ENCODE measurements around the gene CREB3L2.
"Not testable (repeated sequence)": the region's sequence is repeated elsewhere in the genome, so short reads cannot be mapped to it uniquely, and the experiment has no call there.

The CREB3L2 gene

DNA sequence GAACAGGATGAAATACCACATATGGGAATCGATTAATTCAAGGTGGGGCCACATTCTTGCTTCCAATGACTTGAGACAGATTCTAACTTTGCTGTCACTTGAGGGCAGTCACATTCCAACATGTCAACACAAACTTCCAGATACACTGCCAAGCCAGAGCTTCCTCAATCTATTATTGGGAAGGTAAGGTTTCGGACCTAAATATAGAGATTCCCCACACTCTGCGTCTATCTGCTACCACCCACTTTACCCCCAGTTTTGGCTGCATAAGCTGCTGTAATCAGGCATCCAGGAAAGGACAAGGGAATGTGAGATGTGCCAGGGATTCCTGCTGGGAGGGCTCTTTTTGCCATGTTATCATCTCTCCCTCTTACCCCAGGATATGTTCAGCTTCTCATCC lies 134.6 kb downstream of the CREB3L2 start:
- no peak for DNase-seq

DNA sequence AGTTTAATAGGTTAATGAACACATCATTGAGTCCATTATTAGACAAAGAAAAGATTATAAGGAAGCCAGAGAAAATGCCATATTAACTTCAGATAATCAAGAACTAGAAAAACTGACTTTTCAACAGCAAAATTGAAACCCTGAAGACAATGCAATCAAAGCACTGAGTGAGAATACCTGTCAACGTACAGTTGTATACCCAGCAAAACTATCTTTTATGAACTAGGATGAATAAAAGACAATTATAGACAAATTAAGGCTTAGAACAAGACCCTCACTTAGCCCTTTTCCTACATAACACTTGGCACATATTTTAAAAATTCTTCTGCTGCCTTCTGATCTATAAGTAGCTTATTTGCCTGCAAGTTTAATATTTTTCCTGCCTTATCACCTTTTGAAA lies 136.1 kb downstream of the CREB3L2 start:
- no peak for DNase-seq

- DNase-seq = no peak
These were observed 138.9 kb downstream of the CREB3L2 start for GRCh38 chr7:137862964-137863363.

GRCh38 chr7:137862358-137862757 lies 139.5 kb downstream of the CREB3L2 start:
- DNase-seq = no peak

GRCh38 chr7:137860542-137860941 lies 141.3 kb downstream of the CREB3L2 start:
- DNase-seq = no peak

- DNase-seq = no peak
These were observed 148.8 kb downstream of the CREB3L2 start for GRCh38 chr7:137853053-137853452.

- no peak for DNase-seq
These were observed 149.8 kb downstream of the CREB3L2 start for GRCh38 chr7:137852108-137852507.

DNA sequence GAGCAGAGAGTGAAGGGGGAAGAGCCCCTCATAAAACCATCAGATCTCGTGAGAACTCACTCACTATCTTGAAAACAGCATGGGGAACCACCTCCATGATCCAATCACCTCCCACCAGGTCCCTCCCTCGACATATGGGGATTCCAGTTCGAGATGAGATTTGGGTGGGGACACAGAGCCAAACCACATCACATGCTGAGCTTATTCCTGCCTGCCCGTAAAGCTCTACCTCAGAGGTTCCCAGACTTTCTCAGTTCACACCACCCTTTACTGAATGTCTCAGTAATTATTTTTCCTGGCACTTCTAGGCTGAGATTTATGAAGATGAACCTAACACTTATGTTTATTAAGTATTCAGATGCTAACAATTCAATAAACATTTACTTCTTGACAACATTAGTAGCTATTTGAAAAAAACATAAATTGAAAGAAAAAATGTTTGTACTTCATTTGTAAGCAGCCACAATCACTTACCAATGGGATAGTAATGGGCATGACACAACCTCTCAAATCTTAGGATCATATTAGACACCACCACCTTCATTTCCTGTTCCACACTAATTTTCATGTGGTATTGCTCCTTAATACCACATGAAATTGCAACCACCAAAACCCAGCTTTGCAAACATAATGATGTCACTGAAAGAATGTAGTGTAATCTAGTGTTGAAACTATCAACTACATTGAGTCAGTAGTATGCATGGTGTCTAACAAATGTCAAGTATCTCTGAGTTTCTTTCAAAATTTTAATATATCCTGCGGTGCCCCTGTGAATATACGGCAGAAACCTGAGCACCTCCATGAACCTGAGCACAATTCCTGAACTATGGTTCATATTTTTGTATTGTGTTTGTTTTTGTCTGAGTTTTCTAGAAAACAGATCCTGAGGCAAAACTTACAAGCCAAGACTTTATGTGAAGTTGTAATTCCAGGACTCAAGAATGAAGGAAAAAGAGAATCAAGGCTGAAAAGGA lies 150.6 kb downstream of the CREB3L2 start:
- DNase-seq = no peak

GRCh38 chr7:137850571-137850970 lies 151.3 kb downstream of the CREB3L2 start:
- no peak for DNase-seq

GRCh38 chr7:137848095-137848494 lies 153.8 kb downstream of the CREB3L2 start:
- DNase-seq = no peak

DNA sequence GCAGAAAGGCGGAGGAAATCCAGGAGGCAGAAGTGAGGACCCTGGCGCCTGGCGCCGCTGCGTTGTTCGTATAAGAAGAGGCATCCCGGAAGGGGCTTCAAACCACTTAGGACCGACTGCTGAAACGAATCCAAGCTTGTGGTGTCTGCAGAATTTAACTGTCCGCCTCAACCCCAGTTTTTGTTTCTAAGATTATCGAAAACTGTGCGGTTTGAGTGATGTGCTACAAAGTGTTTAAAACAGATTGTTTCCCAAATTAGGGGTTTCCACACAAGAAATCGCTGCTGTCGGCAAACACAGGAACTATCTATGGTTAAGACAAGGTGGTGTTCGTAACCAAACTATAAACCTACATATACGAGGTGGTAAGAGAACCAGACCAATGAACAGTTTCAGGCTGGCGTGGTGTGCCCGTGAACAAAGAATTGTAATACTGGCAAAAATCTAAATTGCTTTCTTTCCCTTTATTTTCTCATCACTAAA lies 154.3 kb downstream of the CREB3L2 start:
- DNase-seq = no peak

GRCh38 chr7:137846827-137847567 lies 154.9 kb downstream of the CREB3L2 start, which contains the start of gene DGKI:
DGKI (minus strand) TSS chr7:137846974.
- no peak for DNase-seq

GRCh38 chr7:137846549-137846826 lies 155.4 kb downstream of the CREB3L2 start:
- peak in 1 of 3 donors; percentile 35 for DNase-seq

GRCh38 chr7:137844677-137845425 lies 157.0 kb downstream of the CREB3L2 start:
- DNase-seq = no peak

DNA sequence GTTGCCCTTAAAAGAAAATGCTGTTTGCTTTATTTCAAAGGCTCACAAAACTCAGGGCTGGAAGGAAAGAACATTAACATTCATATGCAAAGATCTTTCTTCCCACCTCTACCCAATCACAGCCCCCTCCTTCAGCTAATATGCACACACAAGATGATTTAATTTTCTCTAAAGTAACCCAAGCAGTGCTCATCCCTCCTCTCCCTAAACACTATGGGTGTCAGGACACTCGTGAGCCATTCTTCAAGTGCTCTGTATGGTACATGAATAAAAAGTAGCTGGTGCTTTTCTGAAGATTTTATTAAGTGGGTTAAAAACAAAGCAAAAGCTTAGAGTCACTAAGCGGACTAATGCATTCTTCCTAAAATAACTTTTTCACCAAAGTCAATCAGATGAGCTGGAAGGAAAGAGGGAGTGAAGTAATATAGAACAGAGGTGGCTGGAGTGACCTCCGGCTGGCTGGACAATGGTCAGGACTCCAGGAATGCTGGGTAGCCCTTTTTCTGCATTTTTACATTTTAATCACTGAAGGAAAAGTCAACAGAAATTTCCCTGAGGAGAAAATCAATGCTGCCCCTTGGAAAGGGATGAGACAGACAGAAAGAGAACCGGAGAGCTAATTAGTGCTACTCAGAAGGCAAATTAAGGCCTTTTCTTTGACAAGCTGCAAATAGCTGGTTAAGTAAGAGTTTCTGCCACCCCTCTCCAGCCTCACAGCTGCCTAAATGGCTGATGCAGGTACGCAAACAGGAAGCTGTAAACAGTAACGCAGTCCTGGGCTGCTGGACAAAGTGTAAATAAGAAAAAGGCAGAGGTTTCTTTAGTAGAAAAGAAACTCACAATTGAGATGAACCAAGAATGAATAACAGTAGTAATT lies 161.7 kb downstream of the CREB3L2 start:
- no peak for DNase-seq

GRCh38 chr7:137838706-137839315 lies 163.1 kb downstream of the CREB3L2 start:
- no peak for DNase-seq

DNA sequence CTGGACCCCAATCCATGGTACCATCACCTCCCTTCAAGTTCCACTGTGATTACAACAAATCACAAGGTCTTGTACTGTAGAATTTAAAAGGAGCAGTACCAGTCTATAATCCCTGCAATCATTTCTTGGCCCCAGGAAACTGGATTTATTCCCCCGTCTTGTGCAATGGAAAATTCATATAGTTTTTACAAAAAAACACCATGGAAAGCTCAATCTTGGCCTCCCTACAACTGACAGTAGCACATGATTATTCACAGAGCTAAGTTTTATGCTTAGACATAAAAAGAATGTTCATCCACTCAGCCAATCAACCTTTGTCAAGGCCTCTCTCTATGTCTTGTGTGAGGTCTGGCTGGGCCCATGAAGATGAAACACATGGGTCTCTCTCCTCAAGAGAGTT lies 165.3 kb downstream of the CREB3L2 start:
- DNase-seq = no peak

DNA sequence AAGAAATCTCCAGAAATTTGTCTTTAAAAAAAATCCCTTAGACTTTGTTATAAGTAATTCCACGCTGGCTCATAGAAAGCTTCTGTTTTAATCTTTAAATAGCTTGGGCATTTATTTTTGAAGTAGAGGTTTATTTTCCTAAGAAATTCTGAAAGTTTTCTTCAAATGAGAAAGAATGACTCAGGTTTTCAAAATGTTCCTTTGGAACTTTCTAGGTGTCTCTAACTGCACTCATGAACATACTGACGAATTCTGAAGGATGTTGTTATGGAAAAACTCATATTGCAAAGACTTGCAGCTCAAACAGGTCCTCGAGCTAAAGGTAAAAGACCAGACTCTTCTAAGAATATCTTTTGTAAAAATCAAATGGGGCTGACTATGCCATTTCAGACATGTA lies 165.8 kb downstream of the CREB3L2 start:
- DNase-seq = no peak

- DNase-seq = no peak
These were observed 166.3 kb downstream of the CREB3L2 start for GRCh38 chr7:137835486-137836112.

DNA sequence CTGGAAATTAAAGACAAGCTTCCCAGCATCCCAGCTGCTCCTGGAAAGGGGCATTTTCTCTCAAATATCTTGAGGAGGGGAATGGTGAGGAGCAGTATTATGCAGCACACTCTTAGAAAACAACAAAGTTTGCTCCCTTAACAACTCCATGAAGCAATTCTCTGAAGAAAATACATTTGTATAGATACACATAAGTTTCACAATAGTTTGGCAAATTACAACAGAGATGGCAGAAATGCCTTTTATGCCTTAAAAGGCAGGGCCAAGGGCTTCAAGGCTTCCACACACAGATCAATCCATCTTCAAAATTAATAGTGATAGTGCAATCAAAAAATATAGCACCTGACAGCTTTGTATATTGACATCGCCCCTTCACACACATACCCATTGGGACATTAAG lies 167.3 kb downstream of the CREB3L2 start:
- no peak for DNase-seq

DNA sequence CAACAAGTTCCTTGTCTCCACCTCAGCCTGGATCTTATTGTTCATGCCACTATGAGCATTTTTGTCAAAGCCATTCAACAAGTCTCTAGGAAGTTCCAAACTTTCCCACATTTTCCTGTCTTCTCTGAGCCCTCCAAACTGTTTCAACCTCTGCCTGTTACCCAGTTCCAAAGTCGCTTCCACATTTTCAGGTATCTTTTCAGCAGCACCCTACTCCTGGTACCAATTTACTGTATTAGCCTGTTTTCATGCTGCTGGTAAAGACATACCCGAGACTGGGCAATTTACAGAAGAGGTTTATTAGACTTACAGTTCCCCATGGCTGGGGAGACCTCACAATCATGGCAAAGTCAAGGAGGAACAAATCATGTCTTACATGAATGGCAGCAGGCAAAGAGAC lies 168.9 kb downstream of the CREB3L2 start:
- not testable (repeated sequence) for DNase-seq

All from suppressor macrophage treated with lipopolysaccharide for 1 hour (primary cell).